ENCODE measurements around the gene HMGB1. TPM values are rescaled to one million over a fixed set of nuclear protein-coding genes. Genes with fewer than 3 reads are reported as not detected.
A peak's percentile ranks its signal among the peaks of the same experiment; 100 is the strongest.

The HMGB1 gene
- total and polyA plus RNA-seq, 2 of the 13 experiments (the other 11 are each of a cell fraction or from before 2014, with no cell fraction given): 115 to 584 TPM

GRCh38 chr13:30465593-30466357 is at the start of gene HMGB1 (continued):
- TF ChIP-seq SNAPC4 (CRISPR knock-in tag; IDR thresholded peaks at IDR 0.05): no peak
- no peak for TF ChIP-seq HOMEZ (CRISPR knock-in tag; IDR thresholded peaks at IDR 0.05; ENCODE audit: low read depth)
- TF ChIP-seq ZSCAN21 (CRISPR knock-in tag; IDR thresholded peaks at IDR 0.05; ENCODE audit: borderline replicate concordance): peak; percentile 53; the same call in 1 of the 2 replicates
- TF ChIP-seq ATF7 (IDR thresholded peaks at IDR 0.05): no peak
- TF ChIP-seq ATF7 (CRISPR knock-in tag; IDR thresholded peaks at IDR 0.05): no peak
- TF ChIP-seq PHF8 (CRISPR knock-in tag; IDR thresholded peaks at IDR 0.05): no peak
- no peak for TF ChIP-seq TRAFD1 (CRISPR knock-in tag; IDR thresholded peaks at IDR 0.05; ENCODE audit: borderline replicate concordance)
- TF ChIP-seq ZNF850 (CRISPR knock-in tag; conservative IDR thresholded peaks at IDR 0.05): no peak
- no peak for TF ChIP-seq ZMAT3 (CRISPR knock-in tag; conservative IDR thresholded peaks at IDR 0.05)
- TF ChIP-seq MED13 (CRISPR knock-in tag; IDR thresholded peaks at IDR 0.05): no peak
- TF ChIP-seq SCMH1 (CRISPR knock-in tag; IDR thresholded peaks at IDR 0.05; ENCODE audit: borderline replicate concordance): no peak
- no peak; the same call in 1 of the 2 replicates for TF ChIP-seq ZNF776 (CRISPR knock-in tag; IDR thresholded peaks at IDR 0.05)
- no peak for TF ChIP-seq MAFG (CRISPR knock-in tag; IDR thresholded peaks at IDR 0.05)
- TF ChIP-seq PRDM10 (CRISPR knock-in tag; IDR thresholded peaks at IDR 0.05; ENCODE audit: low read depth): no peak
- TF ChIP-seq CBX5 (CRISPR knock-in tag; IDR thresholded peaks at IDR 0.05; ENCODE audit: borderline replicate concordance): no peak

All from HepG2 (cell line).